ENCODE results near the gene TOGARAM2.

Gene TOGARAM2

DNA sequence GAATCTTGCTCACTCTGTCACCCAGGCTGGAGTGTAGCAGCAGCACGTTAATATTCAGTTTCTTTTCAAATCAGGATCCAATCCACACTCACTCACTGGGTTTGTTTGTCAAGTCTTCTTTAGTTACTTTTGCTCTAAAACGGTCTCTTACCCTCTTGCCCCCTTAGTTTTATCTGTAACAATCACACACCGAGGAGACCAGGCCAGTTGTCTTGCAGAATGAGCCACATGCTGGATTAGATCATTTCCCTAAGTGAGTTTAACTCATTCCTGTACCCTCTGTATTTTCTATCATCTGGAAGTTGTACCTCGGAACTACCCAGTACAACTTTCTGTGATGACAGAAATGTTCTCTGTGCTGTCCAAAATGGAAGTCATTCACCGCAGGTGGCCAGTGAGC, 20.7 kb upstream of the TOGARAM2 start:
- TF ChIP-seq ZFX (IDR thresholded peaks at IDR 0.05) = no peak
- TF ChIP-seq, protein P1, sequence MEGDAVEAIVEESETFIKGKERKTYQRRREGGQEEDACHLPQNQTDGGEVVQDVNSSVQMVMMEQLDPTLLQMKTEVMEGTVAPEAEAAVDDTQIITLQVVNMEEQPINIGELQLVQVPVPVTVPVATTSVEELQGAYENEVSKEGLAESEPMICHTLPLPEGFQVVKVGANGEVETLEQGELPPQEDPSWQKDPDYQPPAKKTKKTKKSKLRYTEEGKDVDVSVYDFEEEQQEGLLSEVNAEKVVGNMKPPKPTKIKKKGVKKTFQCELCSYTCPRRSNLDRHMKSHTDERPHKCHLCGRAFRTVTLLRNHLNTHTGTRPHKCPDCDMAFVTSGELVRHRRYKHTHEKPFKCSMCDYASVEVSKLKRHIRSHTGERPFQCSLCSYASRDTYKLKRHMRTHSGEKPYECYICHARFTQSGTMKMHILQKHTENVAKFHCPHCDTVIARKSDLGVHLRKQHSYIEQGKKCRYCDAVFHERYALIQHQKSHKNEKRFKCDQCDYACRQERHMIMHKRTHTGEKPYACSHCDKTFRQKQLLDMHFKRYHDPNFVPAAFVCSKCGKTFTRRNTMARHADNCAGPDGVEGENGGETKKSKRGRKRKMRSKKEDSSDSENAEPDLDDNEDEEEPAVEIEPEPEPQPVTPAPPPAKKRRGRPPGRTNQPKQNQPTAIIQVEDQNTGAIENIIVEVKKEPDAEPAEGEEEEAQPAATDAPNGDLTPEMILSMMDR (conservative IDR thresholded peaks at IDR 0.05) = no peak
- H3K27ac ChIP-seq = no peak overlapping the region

DNA sequence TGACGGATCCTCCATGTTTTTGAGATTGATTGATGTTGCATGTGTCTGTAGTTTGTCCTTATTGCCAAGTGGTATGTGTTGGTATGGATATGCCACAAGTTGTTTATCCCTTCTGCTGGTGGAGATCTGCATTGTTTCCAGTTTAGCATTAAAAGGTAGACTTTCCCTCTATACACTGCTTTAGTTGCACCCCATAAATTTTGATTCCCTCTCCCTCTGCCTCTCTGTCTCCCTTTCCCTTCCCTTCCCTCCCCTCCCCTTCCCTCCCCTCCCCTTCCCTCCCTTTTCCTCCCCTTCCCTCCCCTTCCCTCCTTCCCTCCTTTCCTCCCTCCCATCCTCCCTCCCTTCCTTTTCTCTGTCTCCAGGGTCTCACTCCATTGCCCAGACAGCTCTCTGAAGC, 18.6 kb upstream of the TOGARAM2 start:
- H3K27ac ChIP-seq = no peak overlapping the region
- TF ChIP-seq, protein P1 (conservative IDR thresholded peaks at IDR 0.05) = no peak
- TF ChIP-seq ZFX (IDR thresholded peaks at IDR 0.05) = no peak

DNA sequence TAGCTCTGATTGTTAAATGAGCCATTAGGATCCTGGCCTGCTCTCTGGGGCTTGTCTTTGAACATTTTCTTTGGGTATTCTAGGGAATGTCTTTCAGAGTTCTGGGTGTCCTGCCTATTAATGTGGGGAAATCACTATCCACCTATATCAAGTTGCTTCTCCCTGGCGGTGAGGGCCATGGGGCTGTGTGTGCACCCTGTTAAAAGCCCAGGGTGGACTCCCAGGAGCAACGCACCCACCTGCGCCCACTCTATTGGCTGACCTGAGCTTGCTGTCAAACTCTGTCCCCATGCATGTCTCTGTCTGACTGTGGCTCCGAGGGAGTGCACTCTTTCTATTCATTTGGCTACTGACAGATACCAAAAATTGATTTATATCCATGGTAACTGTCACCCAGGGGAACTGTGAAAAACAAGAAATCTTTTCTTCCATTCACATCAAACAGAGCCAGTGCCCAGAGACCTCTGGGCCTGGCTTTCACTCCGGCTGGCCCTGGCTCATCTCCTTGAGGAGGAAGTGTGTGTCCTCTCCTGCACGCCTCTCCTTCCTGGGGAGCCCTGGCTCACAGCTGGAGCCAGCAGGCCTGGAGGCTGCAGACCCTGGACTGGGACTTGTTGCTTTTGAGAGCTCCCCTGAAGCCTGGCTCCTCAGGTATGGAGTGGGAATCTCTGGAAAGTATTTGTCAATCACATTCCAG, 10.5 kb upstream of the TOGARAM2 start:
- no peak overlapping the region for H3K27ac ChIP-seq
- TF ChIP-seq, protein P1 (conservative IDR thresholded peaks at IDR 0.05) = no peak
- no peak for TF ChIP-seq ZFX (IDR thresholded peaks at IDR 0.05)

DNA sequence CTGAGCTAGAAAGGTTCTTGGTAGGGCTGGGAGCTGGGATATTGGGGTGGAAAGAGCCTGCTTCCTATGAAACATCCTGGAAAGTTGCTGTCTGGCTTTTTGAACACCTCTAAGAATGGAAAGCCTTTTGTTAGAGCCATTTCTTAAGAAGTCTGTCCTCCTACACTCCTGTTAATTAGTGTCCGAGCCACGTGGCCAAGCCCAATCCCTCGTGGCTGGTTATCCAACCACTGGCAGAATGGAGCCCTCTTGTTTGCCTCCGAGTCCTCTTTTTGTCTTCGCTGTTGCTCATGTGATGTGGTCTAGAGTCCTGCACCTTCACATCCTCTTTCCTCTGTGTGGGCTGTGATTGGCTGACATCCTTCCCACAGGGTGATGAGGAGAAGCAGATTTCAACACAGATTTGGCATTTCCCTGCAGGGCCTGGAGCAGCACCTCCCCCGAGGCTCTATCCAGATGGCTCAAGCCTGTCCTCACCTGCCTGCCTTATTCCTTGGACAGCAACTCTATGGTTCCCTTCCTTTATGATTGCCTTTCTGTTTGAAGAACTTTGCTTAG, 8.2 kb upstream of the TOGARAM2 start:
- no peak overlapping the region for H3K27ac ChIP-seq
- no peak for TF ChIP-seq ZFX (IDR thresholded peaks at IDR 0.05)
- TF ChIP-seq, protein P1 (conservative IDR thresholded peaks at IDR 0.05) = no peak

DNA sequence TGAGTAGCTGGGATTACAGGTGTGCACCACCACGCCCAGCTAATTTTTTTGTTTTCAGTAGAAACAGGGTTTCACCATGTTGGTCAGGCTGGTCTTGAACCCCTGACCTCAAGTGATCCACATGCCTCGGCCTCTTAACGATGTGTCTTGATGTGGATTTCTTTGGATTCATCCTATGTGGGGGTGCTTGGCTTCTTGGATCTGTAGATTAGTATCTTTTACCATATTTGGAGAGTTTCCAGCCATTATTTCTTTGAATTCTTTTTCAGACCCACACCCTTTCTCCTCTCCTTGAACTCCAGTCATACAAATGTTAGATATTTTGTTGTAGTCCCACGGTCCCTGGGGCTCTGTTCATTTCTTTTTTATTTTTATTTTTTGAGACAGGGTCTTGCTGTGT, 6.8 kb upstream of the TOGARAM2 start:
- no peak overlapping the region for H3K27ac ChIP-seq
- TF ChIP-seq, protein P1 (conservative IDR thresholded peaks at IDR 0.05) = no peak
- no peak for TF ChIP-seq ZFX (IDR thresholded peaks at IDR 0.05)

DNA sequence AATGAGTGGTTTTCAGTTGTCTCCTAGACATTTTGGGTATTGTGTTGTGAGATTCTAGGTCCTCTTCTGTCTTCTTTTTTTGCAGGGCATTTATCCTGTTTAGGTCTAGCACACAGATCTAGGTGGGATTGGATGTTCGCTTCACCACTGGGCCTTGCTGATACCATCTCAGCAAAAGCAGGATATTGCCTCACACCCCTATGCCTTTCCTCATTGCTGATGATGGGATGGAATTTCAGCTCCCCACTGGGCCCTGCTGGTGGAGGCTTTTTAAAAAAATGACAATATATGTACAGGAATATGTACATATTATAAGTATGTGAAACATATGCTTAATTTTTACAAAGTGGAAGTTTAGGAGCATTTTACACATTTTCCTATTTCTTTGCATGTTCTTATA, 5.4 kb upstream of the TOGARAM2 start:
- no peak overlapping the region for H3K27ac ChIP-seq
- TF ChIP-seq, protein P1 (conservative IDR thresholded peaks at IDR 0.05) = no peak
- TF ChIP-seq ZFX (IDR thresholded peaks at IDR 0.05) = no peak

DNA sequence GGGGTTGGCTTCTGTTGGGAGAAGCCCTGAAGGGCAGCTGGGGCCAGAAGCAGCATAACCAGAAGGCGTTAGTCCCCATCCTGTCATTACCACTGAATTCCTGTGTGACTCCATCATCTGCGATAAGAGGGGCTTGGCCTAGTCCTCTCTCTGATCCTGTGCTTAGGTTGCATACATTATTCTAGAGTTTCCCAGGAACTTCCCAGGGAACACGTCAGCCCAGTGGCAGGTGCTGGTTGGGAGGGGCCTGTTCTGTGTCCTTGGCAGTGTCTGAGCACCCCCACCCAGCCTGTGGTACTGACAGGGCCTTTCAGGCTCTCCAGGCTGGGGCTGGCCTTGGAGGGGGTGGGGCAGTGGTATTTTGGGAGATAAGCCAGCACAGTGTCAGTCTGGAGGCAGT, 4.5 kb upstream of the TOGARAM2 start:
- no peak overlapping the region for H3K27ac ChIP-seq
- no peak for TF ChIP-seq ZFX (IDR thresholded peaks at IDR 0.05)
- TF ChIP-seq, protein P1 (conservative IDR thresholded peaks at IDR 0.05) = no peak
